Breast epithelium (tissue), 4 donors: ENCODE results near the gene CCDC138. TPM values are rescaled to one million over a fixed set of nuclear protein-coding genes. Genes with fewer than 3 reads are reported as not detected.

Experiments used
- DNase-seq, 2 donors: peaks; one replicate each; pipeline ENCODE4 v3.0.0-alpha.2; 2019; ENCODE audit warnings: low spot score in 2 of 2
- H3K27ac ChIP-seq, 2 donors: fragments of 200-600 bp; sonication (generic) in 1 of 2; one replicate each; pipeline ENCODE4 v1.5.1; 2016 to 2019; ENCODE audit warnings: mild to moderate bottlenecking in 1 of 2
- H3K27me3 ChIP-seq, 2 donors: fragments of 200-600 bp; sonication (generic) in 1 of 2; one replicate each; pipeline versions ENCODE4 v1.5.1 to v1.6.0; 2017 to 2019; ENCODE audit warnings: control low read depth in 1 of 2, mild to moderate bottlenecking in 1 of 2
- H3K36me3 ChIP-seq: fragments of 200-600 bp; one replicate; pipeline ENCODE4 v1.5.1; 2019
- H3K4me1 ChIP-seq, 2 donors: fragments of 200-600 bp; sonication (generic); one replicate each; pipeline ENCODE4 v1.5.1; 2016 to 2019; ENCODE audit warnings: control low read depth in 1 of 2
- H3K4me3 ChIP-seq, 3 donors: fragments of 200-600 bp; sonication (generic); 1 replicate in 2 of 3; 2 replicates in 1 of 3; pipeline ENCODE4 v1.5.1; 2016 to 2019; ENCODE audit warnings: mild to moderate bottlenecking in 3 of 3, moderate library complexity in 2 of 3
- H3K9me3 ChIP-seq, 2 donors: fragments of 200-600 bp; sonication (generic) in 1 of 2; one replicate each; pipeline ENCODE4 v1.5.1; 2016 to 2019; ENCODE audit warnings: control low read depth in 1 of 2
- CTCF ChIP-seq, 3 donors: fragments of 450-650 bp; IDR thresholded peaks; one replicate each; pipeline ENCODE4 v1.5.1; 2016 to 2017; ENCODE audit warnings: antibody characterized with exemption in 3 of 3, mild to moderate bottlenecking in 3 of 3, moderate library complexity in 3 of 3
- POLR2A ChIP-seq: fragments of 450-650 bp; IDR thresholded peaks from one replicate; pipeline ENCODE4 v1.6.1; 2016; ENCODE audit warnings: antibody characterized with exemption, mild to moderate bottlenecking, moderate library complexity
- POLR2AphosphoS5 ChIP-seq, 3 donors: sonication (generic); formaldehyde crosslinking; IDR thresholded peaks; one replicate each; pipeline ENCODE4 v1.6.1; 2017; ENCODE audit warnings: antibody characterized with exemption in 3 of 3
- intact Hi-C: fragments of 100-400 bp; cut with DNase I; formaldehyde crosslinking; loops from one replicate; pipeline ENCODE4 v1.15.1; 2023; ENCODE audit warnings: low total_unique reads
- total RNA-seq, 3 donors: library from RNA; depleted of rRNA; stranded (reverse); fragments of >200 nt; gene quantifications; one replicate each; pipeline ENCODE4 v1.1.0, GENCODE V29; 2016

The CCDC138 gene
- total RNA-seq, 3 donors from 2014 or later: 2.1 to 13.5 (median 5.2) TPM

- H3K36me3 ChIP-seq: no peaks in the 10 kb centered on the region
- no peak for DNase-seq
- H3K9me3 ChIP-seq: peaks cover 7 to 15% of the 10 kb centered on the region in 2 donors
- H3K27me3 ChIP-seq: no peaks in the 10 kb centered on the region
- no peak overlapping the region for H3K27ac ChIP-seq
- H3K4me3 ChIP-seq: no peak overlapping the region
- intact Hi-C loops: no loop called here
- H3K4me1 ChIP-seq: no peaks in the 10 kb centered on the region
- TF ChIP-seq POLR2AphosphoS5 (IDR thresholded peaks at IDR 0.05) (no peak), POLR2A (no peak), CTCF (IDR thresholded peaks at IDR 0.05) (no peak)
Measured at GRCh38 chr2:108869542-108869941, 83.0 kb downstream of the CCDC138 start.

GRCh38 chr2:108870069-108870644 lies 83.6 kb downstream of the CCDC138 start:
- H3K4me1 ChIP-seq: no peaks in the 10 kb centered on the region
- no peaks in the 10 kb centered on the region for H3K27me3 ChIP-seq
- intact Hi-C loops: no loop called here
- no peak for DNase-seq
- no peak for TF ChIP-seq POLR2A
- no peak for TF ChIP-seq CTCF (IDR thresholded peaks at IDR 0.05)
- no peak for TF ChIP-seq POLR2AphosphoS5 (IDR thresholded peaks at IDR 0.05)
- peaks cover 7 to 15% of the 10 kb centered on the region in 2 donors for H3K9me3 ChIP-seq
- no peak overlapping the region for H3K27ac ChIP-seq
- no peak overlapping the region for H3K4me3 ChIP-seq
- H3K36me3 ChIP-seq: no peaks in the 10 kb centered on the region

GRCh38 chr2:108877506-108877905 lies 90.9 kb downstream of the CCDC138 start:
- TF ChIP-seq POLR2A (no peak), POLR2AphosphoS5 (IDR thresholded peaks at IDR 0.05) (no peak)
- no peak for DNase-seq
- H3K27ac ChIP-seq: no peak overlapping the region
- no peaks in the 10 kb centered on the region for H3K4me1 ChIP-seq
- no peaks in the 10 kb centered on the region for H3K36me3 ChIP-seq
- intact Hi-C loops: no loop called here
- H3K4me3 ChIP-seq: no peak overlapping the region
- H3K9me3 ChIP-seq: peaks cover 4 to 8% of the 10 kb centered on the region in 2 donors
- H3K27me3 ChIP-seq: no peaks in the 10 kb centered on the region

- Histone ChIP-seq H3K9me3 (peaks cover 4 to 8% of the 10 kb centered on the region in 2 donors), H3K27ac (no peak overlapping the region), H3K27me3 (no peaks in the 10 kb centered on the region), H3K4me3 (no peak overlapping the region), H3K4me1 (no peaks in the 10 kb centered on the region), H3K36me3 (no peaks in the 10 kb centered on the region)
- intact Hi-C loops: no loop called here
- no peak for DNase-seq
- no peak for TF ChIP-seq CTCF (IDR thresholded peaks at IDR 0.05)
- TF ChIP-seq POLR2AphosphoS5 (IDR thresholded peaks at IDR 0.05): no peak
- TF ChIP-seq POLR2A: no peak
Measured at GRCh38 chr2:108878276-108878675, 91.7 kb downstream of the CCDC138 start.

GRCh38 chr2:108884619-108885018 lies 98.0 kb downstream of the CCDC138 start:
- Histone ChIP-seq H3K36me3 (no peaks in the 10 kb centered on the region), H3K9me3 (peaks cover 4 to 12% of the 10 kb centered on the region in 2 donors), H3K4me1 (no peaks in the 10 kb centered on the region), H3K27me3 (no peaks in the 10 kb centered on the region), H3K4me3 (no peak overlapping the region), H3K27ac (no peak overlapping the region)
- DNase-seq: no peak
- intact Hi-C loops: no loop called here
- TF ChIP-seq POLR2A: no peak
- no peak for TF ChIP-seq POLR2AphosphoS5 (IDR thresholded peaks at IDR 0.05)
- no peak for TF ChIP-seq CTCF (IDR thresholded peaks at IDR 0.05)

- H3K4me1 ChIP-seq: no peaks in the 10 kb centered on the region
- H3K4me3 ChIP-seq: no peak overlapping the region
- H3K27ac ChIP-seq: no peak overlapping the region
- TF ChIP-seq POLR2A: no peak
- TF ChIP-seq POLR2AphosphoS5 (IDR thresholded peaks at IDR 0.05): no peak
- no peak for TF ChIP-seq CTCF (IDR thresholded peaks at IDR 0.05)
- DNase-seq: no peak
- intact Hi-C loops: no loop called here
- peaks cover 7 to 8% of the 10 kb centered on the region in 2 donors for H3K9me3 ChIP-seq
- no peaks in the 10 kb centered on the region for H3K36me3 ChIP-seq
- no peaks in the 10 kb centered on the region for H3K27me3 ChIP-seq
Measured at GRCh38 chr2:108889907-108890306, 103.3 kb downstream of the CCDC138 start.
